HepG2 (cell line): ENCODE measurements around the gene NGDN. TPM values are rescaled to one million over a fixed set of nuclear protein-coding genes. Genes with fewer than 3 reads are reported as not detected.

Source experiments
- ADNP ChIP-seq: sonication (generic); formaldehyde crosslinking; IDR thresholded peaks from 2 replicates; pipeline ENCODE4 v1.4.0; 2020; ENCODE audit warnings: missing genetic modification reagents
- ARHGAP35 ChIP-seq: sonication (generic); formaldehyde crosslinking; IDR thresholded peaks from 2 replicates; pipeline ENCODE4 v1.9.0; 2022; ENCODE audit warnings: mild to moderate bottlenecking, inconsistent platforms, moderate library complexity, missing genetic modification reagents, borderline replicate concordance
- ATF7-NPFF ChIP-seq: sonication (generic); formaldehyde crosslinking; IDR thresholded peaks from 2 replicates; pipeline ENCODE4 v1.8.1; 2023; ENCODE audit warnings: mild to moderate bottlenecking, low read depth, missing genetic modification reagents, moderate library complexity
- BORCS8-MEF2B ChIP-seq: sonication (generic); formaldehyde crosslinking; IDR thresholded peaks from 2 replicates; pipeline ENCODE4 v1.8.0; 2022; ENCODE audit warnings: mild to moderate bottlenecking, missing genetic modification reagents
- DR1 ChIP-seq: sonication (generic); formaldehyde crosslinking; IDR thresholded peaks from 2 replicates; pipeline ENCODE4 v1.8.0; 2021; ENCODE audit warnings: mild to moderate bottlenecking, missing genetic modification reagents, inconsistent platforms
- FOXK1 ChIP-seq: sonication (generic); formaldehyde crosslinking; IDR thresholded peaks from 2 replicates; pipeline ENCODE4 v1.4.0; 2020; ENCODE audit warnings: low read depth, missing genetic modification reagents, borderline replicate concordance
- HOXA7 ChIP-seq: sonication (generic); formaldehyde crosslinking; IDR thresholded peaks from 2 replicates; pipeline ENCODE4 v1.8.1; 2022; ENCODE audit warnings: mild to moderate bottlenecking, missing genetic modification reagents, moderate library complexity
- KLF16 ChIP-seq, 2 experiments: sonication (generic) in 1 of 2; formaldehyde crosslinking in 1 of 2; IDR thresholded peaks; 2 replicates each; pipeline versions ENCODE4 v1.6.1 to v1.8.0; 2016 to 2023; ENCODE audit warnings: missing genetic modification reagents in 2 of 2, missing compliant biosample characterization in 1 of 2
- NR3C1 ChIP-seq: sonication (generic); formaldehyde crosslinking; IDR thresholded peaks from 2 replicates; pipeline ENCODE4 v1.4.0; 2020; ENCODE audit warnings: missing genetic modification reagents
- PLRG1 ChIP-seq: fragments of 450-650 bp; conservative IDR thresholded peaks from 2 replicates; pipeline ENCODE4 v1.6.1; 2016
- POGK ChIP-seq: sonication (generic); formaldehyde crosslinking; conservative IDR thresholded peaks from 2 replicates; pipeline ENCODE4 v1.8.0; 2022; ENCODE audit warnings: mild to moderate bottlenecking, moderate library complexity, missing genetic modification reagents
- POLR2G ChIP-seq: fragments of 200-400 bp; formaldehyde crosslinking; IDR thresholded peaks from 2 replicates; pipeline ENCODE4 v1.6.1; 2018; ENCODE audit warnings: mild to moderate bottlenecking, low read depth, low read length, moderate library complexity
- PTBP1 ChIP-seq: fragments of 200-400 bp; formaldehyde crosslinking; IDR thresholded peaks from 2 replicates; pipeline ENCODE4 v1.6.1; 2018; ENCODE audit warnings: low read length, low read depth; ENCODE audit not compliant: poor library complexity, severe bottlenecking
- SIN3B ChIP-seq: fragments of 150-350 bp; IDR thresholded peaks from 2 replicates; pipeline ENCODE4 v1.6.1; 2014; ENCODE audit warnings: low read length
- SIX1 ChIP-seq: sonication (generic); formaldehyde crosslinking; IDR thresholded peaks from 2 replicates; pipeline ENCODE4 v1.4.0; 2020; ENCODE audit warnings: missing genetic modification reagents, borderline replicate concordance
- SMARCE1 ChIP-seq: fragments of 450-650 bp; IDR thresholded peaks from 2 replicates; pipeline ENCODE4 v1.6.1; 2017; ENCODE audit warnings: borderline replicate concordance
- SUZ12 ChIP-seq: fragments of 150-350 bp; IDR thresholded peaks from 2 replicates; pipeline ENCODE4 v1.6.1; 2014; ENCODE audit warnings: low read depth, low read length
- TRIM24 ChIP-seq: sonication (generic); formaldehyde crosslinking; IDR thresholded peaks from 2 replicates; pipeline ENCODE4 v1.8.0; 2022; ENCODE audit warnings: mild to moderate bottlenecking, missing genetic modification reagents
- ZBTB3 ChIP-seq: sonication (generic); formaldehyde crosslinking; IDR thresholded peaks from 2 replicates; pipeline ENCODE4 v1.4.0; 2020; ENCODE audit warnings: low read depth, mild to moderate bottlenecking, moderate library complexity, missing genetic modification reagents, borderline replicate concordance
- ZFP36L1 ChIP-seq: sonication (generic); formaldehyde crosslinking; IDR thresholded peaks from 2 replicates; pipeline ENCODE4 v1.8.0; 2022; ENCODE audit warnings: mild to moderate bottlenecking, missing genetic modification reagents, moderate library complexity
- ZNF260 ChIP-seq: sonication (generic); formaldehyde crosslinking; IDR thresholded peaks from 2 replicates; pipeline ENCODE4 v1.4.0; 2020; ENCODE audit warnings: missing genetic modification reagents, low read depth, mild to moderate bottlenecking, borderline replicate concordance
- ZNF761 ChIP-seq: sonication (generic); formaldehyde crosslinking; conservative IDR thresholded peaks from 2 replicates; pipeline ENCODE4 v1.4.0; 2020; ENCODE audit warnings: mild to moderate bottlenecking, missing genetic modification reagents
- ZNF777 ChIP-seq: sonication (generic); formaldehyde crosslinking; IDR thresholded peaks from 2 replicates; pipeline ENCODE4 v1.4.0; 2020; ENCODE audit warnings: missing genetic modification reagents
- ZNF780A ChIP-seq: sonication (generic); formaldehyde crosslinking; IDR thresholded peaks from 2 replicates; pipeline ENCODE4 v1.8.0; 2022; ENCODE audit warnings: mild to moderate bottlenecking, missing genetic modification reagents, moderate library complexity
- polyA plus RNA-seq, 8 experiments: library from polyadenylated mRNA; depleted of rRNA in 3 of 8; stranded (reverse) in 7 of 8; unstranded in 1 of 8; fragments of >200 nt; fragmentation: Illumina TruSeq in 4 of 8; extraction: Trizol in 4 of 8; gene quantifications; 2 replicates each; pipeline versions ENCODE4 v1.2.1 to v1.2.3, GENCODE V29; 2011 to 2016; ENCODE audit warnings: low read depth in 4 of 8, missing spikeins in 1 of 8, mixed read lengths in 1 of 8; ENCODE audit not compliant: insufficient read depth in 1 of 8
- total RNA-seq, 5 experiments: library from RNA; depleted of rRNA; stranded (reverse); fragments of >200 nt; fragmentation: Illumina TruSeq; extraction: Trizol; gene quantifications; 2 replicates each; pipeline ENCODE4 v1.2.3, GENCODE V29; 2016; ENCODE audit warnings: low read depth in 1 of 5
- TF ChIP-seq, protein P1 (sequence below): sonication (generic); formaldehyde crosslinking; conservative IDR thresholded peaks from 2 replicates; pipeline ENCODE4 v1.4.0; 2020; ENCODE audit warnings: missing genetic modification reagents
- TF ChIP-seq, protein P2 (sequence below): conservative IDR thresholded peaks from 2 replicates; pipeline ENCODE4 v1.6.1; 2018; ENCODE audit warnings: missing genetic modification reagents

Gene NGDN
- total and polyA plus RNA-seq, 2 of the 13 experiments (the other 11 are each of a cell fraction or from before 2014, with no cell fraction given), result 154 to 216 TPM

DNA sequence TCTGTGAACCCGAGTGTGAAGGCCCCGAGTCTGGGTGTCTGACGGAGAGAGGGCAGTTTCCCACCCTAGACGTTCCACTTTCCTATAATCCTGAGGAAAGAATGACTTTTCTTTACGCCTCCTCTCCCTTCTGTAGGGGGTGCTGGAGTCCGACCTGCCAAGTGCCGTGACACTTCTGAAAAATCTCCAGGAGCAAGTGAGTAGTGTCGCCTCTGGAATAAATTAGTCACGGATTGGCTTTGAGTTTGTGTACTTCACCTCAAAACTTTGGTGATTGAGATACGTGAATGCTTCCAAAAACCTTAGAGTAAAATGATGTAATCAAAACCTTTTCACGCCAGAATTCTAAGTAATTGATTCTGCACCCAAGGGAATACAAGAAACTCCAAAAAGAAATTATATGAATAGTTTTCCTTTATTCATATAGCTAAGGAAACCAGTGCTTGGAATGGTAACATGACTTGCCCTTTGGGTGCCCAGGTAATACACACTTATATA lies 452 bp downstream of the NGDN start (continued):
- TF ChIP-seq, protein P1, sequence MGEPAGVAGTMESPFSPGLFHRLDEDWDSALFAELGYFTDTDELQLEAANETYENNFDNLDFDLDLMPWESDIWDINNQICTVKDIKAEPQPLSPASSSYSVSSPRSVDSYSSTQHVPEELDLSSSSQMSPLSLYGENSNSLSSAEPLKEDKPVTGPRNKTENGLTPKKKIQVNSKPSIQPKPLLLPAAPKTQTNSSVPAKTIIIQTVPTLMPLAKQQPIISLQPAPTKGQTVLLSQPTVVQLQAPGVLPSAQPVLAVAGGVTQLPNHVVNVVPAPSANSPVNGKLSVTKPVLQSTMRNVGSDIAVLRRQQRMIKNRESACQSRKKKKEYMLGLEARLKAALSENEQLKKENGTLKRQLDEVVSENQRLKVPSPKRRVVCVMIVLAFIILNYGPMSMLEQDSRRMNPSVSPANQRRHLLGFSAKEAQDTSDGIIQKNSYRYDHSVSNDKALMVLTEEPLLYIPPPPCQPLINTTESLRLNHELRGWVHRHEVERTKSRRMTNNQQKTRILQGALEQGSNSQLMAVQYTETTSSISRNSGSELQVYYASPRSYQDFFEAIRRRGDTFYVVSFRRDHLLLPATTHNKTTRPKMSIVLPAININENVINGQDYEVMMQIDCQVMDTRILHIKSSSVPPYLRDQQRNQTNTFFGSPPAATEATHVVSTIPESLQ (CRISPR knock-in tag), result no peak
- TF ChIP-seq FOXK1 (CRISPR knock-in tag) (no peak), ARHGAP35 (CRISPR knock-in tag) (no peak), TRIM24 (CRISPR knock-in tag) (no peak), POGK (no peak), BORCS8-MEF2B (CRISPR knock-in tag) (no peak; the same call in 1 of the 2 replicates), SMARCE1 (no peak), ADNP (no peak), KLF16 (CRISPR knock-in tag; IDR thresholded peaks at IDR 0.05) (no peak), ZBTB3 (CRISPR knock-in tag) (peak; percentile 68; the same call in 1 of the 2 replicates), PLRG1 (no peak), NR3C1 (CRISPR knock-in tag) (no peak), ZNF260 (CRISPR knock-in tag) (no peak), ATF7-NPFF (CRISPR knock-in tag) (0 out of 2 replicates have a peak, but pooled peaks have one; percentile 18), SUZ12 (no peak), ZNF780A (no peak), SIN3B (no peak), POLR2G (no peak), DR1 (no peak), HOXA7 (CRISPR knock-in tag) (no peak), SIX1 (CRISPR knock-in tag) (no peak), ZFP36L1 (no peak), ZNF761 (CRISPR knock-in tag) (peak; percentile 15; the same call in 1 of the 2 replicates), ZNF777 (CRISPR knock-in tag) (no peak), PTBP1 (no peak)
- TF ChIP-seq, protein P2, sequence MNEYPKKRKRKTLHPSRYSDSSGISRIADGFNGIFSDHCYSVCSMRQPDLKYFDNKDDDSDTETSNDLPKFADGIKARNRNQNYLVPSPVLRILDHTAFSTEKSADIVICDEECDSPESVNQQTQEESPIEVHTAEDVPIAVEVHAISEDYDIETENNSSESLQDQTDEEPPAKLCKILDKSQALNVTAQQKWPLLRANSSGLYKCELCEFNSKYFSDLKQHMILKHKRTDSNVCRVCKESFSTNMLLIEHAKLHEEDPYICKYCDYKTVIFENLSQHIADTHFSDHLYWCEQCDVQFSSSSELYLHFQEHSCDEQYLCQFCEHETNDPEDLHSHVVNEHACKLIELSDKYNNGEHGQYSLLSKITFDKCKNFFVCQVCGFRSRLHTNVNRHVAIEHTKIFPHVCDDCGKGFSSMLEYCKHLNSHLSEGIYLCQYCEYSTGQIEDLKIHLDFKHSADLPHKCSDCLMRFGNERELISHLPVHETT, result no peak; the same call in 1 of the 2 replicates
